H1 (cell line): Measurements from ENCODE around the gene P2RY8.

ENCODE experiments used
- ATF2 ChIP-seq: IDR thresholded peaks from 2 replicates; pipeline ENCODE4 v1.6.1; 2012; ENCODE audit warnings: low read length, inconsistent platforms
- BCL11A ChIP-seq, 2 experiments: IDR thresholded peaks; one replicate each; pipeline ENCODE4 v1.6.1; 2011; ENCODE audit warnings: low read depth in 2 of 2, low read length in 2 of 2, mild to moderate bottlenecking in 2 of 2
- CTCF ChIP-seq, 3 experiments: IDR thresholded peaks; 1 replicate in 2 of 3; 2 replicates in 1 of 3; pipeline versions ENCODE4 v1.5.1 to v1.6.1; 2011; ENCODE audit warnings: low read length in 3 of 3, mild to moderate bottlenecking in 3 of 3, inconsistent platforms in 2 of 3, low read depth in 1 of 3, moderate library complexity in 1 of 3; ENCODE audit not compliant: insufficient read depth in 1 of 3; ENCODE audit errors: control extremely low read depth in 1 of 3
- EGR1 ChIP-seq: IDR thresholded peaks from 2 replicates; pipeline ENCODE4 v1.6.1; 2011; ENCODE audit warnings: low read depth, low read length, borderline replicate concordance
- EZH2 ChIP-seq: fragments of 200-600 bp; sonication (generic); IDR thresholded peaks from 2 replicates; pipeline ENCODE4 v1.7.1; 2012; ENCODE audit warnings: low read depth, mild to moderate bottlenecking, moderate library complexity, low read length, inconsistent platforms; ENCODE audit not compliant: severe bottlenecking
- GABPA ChIP-seq: IDR thresholded peaks from 2 replicates; pipeline ENCODE4 v1.6.1; 2011; ENCODE audit warnings: mild to moderate bottlenecking, low read length, moderate library complexity, borderline replicate concordance; ENCODE audit not compliant: insufficient read depth
- POLR2A ChIP-seq, 2 experiments: IDR thresholded peaks; 1 replicate in 1 of 2; 2 replicates in 1 of 2; pipeline ENCODE4 v1.6.1; 2011; ENCODE audit warnings: low read depth in 2 of 2, low read length in 2 of 2, mild to moderate bottlenecking in 2 of 2; ENCODE audit errors: control extremely low read depth in 1 of 2
- RNF2 ChIP-seq: fragments of 200-900, 300-1000 bp; sonication (generic); IDR thresholded peaks from 2 replicates; pipeline ENCODE4 v1.7.1; 2016; ENCODE audit warnings: borderline replicate concordance, low read depth, mild to moderate bottlenecking, antibody characterized with exemption, low read length; ENCODE audit not compliant: poor library complexity, severe bottlenecking; ENCODE audit errors: missing control alignments
- SIN3A ChIP-seq, 2 experiments: IDR thresholded peaks in 1 of 2; conservative IDR thresholded peaks in 1 of 2; 2 replicates each; pipeline ENCODE4 v1.6.1; 2011 to 2012; ENCODE audit warnings: low read length in 2 of 2, improper control_type of control experiment in 1 of 2, low read depth in 1 of 2, mild to moderate bottlenecking in 1 of 2
- YY1 ChIP-seq: IDR thresholded peaks from 2 replicates; pipeline ENCODE4 v1.6.1; 2011; ENCODE audit warnings: low read depth, mild to moderate bottlenecking, low read length
- ZNF274 ChIP-seq: IDR thresholded peaks from 2 replicates; pipeline ENCODE4 v1.7.0; 2012; ENCODE audit warnings: low read length, borderline replicate concordance; ENCODE audit errors: extremely low read depth

- TF ChIP-seq CTCF (IDR thresholded peaks at IDR 0.05; ENCODE audit: control extremely low read depth in 1 of 3, insufficient read depth in 1 of 3, low read depth in 1 of 3, low read length in 3 of 3): no peak
- no peak for TF ChIP-seq EZH2
- TF ChIP-seq SIN3A (conservative IDR thresholded peaks at IDR 0.05 in 1 of 2, IDR thresholded peaks at IDR 0.05 in 1 of 2; ENCODE audit: low read depth in 1 of 2, low read length in 2 of 2): no peak
- no peak for TF ChIP-seq ZNF274
- TF ChIP-seq EGR1: no peak
- no peak for TF ChIP-seq ATF2
- TF ChIP-seq GABPA: no peak
- TF ChIP-seq YY1: no peak
- TF ChIP-seq BCL11A (IDR thresholded peaks at IDR 0.05; ENCODE audit: low read depth in 2 of 2, low read length in 2 of 2): no peak
- no peak for TF ChIP-seq POLR2A (IDR thresholded peaks at IDR 0.05; ENCODE audit: control extremely low read depth in 1 of 2, low read depth in 2 of 2, low read length in 2 of 2)
- no peak for TF ChIP-seq RNF2
Measured at GRCh38 chrX:1535241-1536041, 1.5 kb downstream of the P2RY8 start.
